Activated effector memory CD4-positive, alpha-beta T cell treated with Interleukin-2 at 50 U/mL for 16 hours (primary cell): ENCODE results near the gene PAQR5.
"Not testable (repeated sequence)": the region's sequence is repeated elsewhere in the genome, so short reads cannot be mapped to it uniquely, and the experiment has no call there.

Source experiments
- DNase-seq: peaks from one replicate; pipeline ENCODE4 v3.0.0-alpha.2; 2020

The PAQR5 gene

DNA sequence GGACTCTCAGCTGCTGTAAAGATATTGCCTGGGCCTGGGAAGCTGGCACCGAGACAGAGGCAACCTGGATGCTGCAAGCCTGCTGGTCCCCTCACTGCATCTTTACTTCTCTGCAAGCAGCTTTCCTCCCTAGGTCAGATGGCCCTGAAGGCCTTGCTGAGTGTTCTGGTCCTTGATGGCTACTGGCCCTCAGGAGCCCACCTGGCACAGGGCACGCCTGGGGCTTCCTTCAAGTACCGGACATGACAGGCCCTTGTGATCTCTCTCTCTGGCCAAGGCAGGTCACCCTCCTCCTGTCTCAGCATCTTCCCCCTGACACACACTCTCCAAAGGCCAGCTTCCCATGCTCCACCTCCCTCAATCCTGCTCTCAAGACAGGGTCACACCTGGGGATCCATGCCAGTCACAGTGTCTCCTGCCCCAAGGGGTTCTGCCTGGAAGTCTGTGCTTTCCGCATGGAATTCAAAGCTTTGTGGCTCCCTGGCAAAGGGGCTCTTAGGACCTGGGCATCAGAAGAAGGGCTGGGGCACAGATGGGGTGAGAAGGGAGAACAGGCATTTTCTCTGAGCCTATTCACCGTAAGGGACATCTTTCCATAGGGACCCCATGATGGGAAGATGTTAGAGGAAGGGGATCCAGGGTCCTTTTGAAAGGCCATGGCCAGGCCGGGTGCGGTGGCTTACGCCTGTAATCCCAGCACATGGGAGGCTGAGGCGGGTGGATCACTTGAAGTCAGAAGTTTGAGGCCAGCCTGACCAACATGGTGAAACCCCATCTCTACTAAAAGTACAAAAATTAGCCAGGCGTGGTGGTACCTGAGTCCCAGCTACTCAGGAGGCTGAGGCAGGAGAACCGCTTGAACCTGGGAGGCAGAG, 4.7 kb upstream of the PAQR5 start:
- DNase-seq = no peak

DNA sequence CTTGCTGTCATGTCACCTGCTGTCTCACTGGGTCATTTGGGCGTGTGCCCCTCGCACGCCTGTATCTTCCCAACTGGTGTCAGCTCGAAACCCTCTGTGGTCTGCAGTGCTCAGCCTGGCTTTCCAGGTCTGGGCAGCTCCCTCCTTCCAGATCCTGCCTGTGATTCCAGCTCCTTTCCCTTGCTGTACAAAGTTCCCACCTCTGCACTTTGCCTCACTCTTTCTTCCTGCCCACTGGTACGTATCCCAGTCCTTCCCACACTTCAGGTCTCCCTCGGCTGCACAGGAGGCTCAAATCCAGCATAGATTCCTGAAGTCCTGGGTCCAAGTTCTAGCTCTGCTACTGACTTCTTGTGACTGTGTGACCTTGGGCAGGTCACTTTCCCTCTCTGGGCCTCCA, 2.1 kb upstream of the PAQR5 start:
- no peak for DNase-seq

DNA sequence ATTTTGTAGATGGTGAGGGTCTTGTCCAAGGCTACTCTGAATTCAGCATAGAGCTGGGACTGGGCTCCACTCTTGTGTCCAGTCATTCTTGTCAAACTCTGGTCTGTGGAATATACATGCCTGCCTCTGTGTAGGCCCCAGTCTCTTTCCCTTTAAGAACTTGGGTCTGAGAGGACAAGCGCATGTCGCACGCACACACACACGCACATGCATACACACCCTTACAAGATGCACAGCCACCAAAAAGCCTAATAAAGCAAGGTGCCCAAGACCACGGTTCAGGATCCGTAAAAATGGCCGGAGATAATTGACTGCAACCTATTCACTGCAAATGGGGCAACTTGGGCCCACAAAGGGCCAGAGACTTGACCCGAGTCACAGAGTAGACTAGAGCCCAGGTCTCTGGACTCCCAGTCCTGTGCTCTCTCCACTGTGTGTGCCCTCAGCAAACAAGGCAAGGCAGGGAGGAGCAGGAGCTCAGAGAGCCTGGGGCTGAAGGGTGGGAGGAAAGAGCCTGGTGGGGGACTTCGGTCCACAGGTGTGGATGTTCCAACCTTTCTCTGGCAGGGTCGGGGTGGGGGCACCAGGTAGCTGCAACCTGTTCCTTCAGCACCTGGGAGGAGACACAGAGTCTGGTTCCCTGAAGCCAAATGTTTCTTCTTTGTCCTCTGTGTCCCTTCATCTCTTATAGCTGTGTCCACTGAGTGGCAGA, 914 bp upstream of the PAQR5 start:
- no peak for DNase-seq

DNA sequence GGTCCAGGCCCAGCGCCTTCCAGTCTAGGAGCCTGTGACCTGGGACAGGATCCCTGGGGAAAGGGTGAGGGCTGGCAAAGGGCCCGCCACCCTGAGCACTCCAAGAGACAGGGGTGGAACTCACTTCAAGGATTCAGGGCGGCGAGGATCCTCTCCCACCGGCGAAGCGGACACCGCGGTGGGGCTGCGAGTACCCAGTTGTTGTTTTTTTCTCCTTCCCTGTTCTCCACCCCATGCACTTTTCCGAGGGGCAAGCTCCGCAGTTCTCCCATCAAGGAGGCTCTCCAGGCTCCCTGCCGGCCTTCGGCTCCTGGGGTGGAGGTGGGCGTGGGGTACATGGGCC, 387 bp upstream of the PAQR5 start:
- no peak for DNase-seq

DNA sequence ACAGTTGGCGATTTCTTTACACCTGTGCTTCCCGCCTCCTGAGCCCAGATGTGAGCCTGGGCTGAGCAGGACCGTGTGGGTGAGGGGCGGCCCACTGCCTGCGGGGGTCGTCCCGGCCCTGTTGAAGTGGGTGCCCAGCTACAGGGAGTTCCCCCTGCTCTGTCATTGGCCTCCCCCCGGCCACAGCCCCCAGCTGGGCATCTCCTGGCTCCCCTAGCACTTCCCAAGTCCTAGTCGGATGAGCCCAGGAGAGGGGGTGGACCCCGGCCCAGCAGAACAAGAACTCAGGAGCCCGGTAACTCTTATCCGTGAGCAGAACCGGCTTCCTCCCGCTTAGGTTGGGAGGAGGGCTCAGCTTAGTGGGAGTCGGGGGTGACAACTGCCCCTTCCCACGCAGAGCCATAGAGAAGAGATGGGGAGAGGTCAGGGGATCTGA, 757 bp downstream of the PAQR5 start:
- no peak for DNase-seq

DNA sequence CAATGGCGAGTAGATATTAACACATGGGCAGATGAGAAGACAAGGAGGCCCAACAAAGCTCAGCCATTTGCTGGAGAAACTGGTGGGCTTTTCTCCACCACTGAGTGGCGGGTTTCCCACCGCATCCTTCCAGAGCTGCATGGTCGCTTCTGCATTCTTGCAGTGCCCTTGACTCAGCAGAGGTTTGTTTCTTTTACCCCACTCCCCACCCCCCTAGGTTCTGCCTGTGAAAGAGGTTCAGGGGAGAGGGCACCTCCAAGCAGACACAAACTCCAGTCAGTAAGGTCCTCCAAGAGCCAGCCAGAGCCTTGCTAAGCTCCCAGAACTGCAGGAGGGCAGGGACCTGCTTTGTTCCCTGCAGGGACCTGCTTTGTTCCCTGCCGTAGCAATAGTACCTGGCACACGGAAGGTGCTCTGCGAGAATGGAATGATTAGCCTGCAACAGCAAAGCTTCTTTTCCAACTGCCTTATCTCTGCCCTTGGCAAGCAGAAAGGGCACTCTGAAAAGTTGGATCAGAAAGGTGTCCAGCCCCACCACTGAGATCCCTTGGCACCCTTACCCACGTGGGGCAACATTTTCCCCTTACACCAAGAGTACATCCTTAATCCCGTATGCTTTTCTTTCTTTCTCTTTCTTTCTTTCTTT, 1.4 kb downstream of the PAQR5 start:
- no peak for DNase-seq

DNA sequence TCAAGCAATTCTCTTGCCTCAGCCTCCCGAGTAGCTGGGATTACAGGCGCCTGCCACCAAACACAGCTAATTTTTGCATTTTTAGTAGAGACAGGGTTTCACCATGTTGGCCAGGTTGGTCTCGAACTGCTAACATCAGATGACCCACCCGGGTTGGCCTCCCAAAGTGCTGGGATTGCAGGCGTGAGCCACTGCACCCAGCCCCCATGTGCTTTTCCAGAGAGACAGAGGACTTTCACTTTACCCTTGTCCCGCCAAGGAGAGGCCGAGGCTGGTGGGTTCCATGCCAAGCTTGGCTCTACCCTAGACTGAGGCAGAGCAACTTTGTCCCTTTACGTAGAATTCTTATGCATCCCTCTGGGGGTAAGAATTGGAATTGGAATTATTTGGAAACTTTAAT, 2.4 kb downstream of the PAQR5 start:
- not testable (repeated sequence) for DNase-seq

DNA sequence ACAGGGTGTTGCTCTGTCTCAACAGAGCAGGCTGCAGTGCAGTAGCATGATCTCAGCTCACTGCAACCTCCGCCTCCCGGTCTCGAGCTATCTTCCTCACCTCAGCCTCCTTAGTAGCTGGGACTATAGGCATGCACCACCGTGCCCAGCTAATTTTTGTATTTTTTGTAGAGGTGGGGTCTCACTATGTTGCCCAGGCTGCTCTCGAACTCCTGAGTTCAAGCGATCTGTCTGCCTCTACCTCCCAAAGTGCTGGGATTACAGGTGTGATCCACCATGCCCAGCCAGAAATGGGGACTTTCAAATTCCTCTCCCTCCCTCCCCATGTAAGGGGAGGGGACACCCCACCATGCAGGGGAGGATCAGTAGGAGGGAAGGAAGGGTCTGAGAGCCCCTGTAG, 3.4 kb downstream of the PAQR5 start:
- not testable (repeated sequence) for DNase-seq

DNA sequence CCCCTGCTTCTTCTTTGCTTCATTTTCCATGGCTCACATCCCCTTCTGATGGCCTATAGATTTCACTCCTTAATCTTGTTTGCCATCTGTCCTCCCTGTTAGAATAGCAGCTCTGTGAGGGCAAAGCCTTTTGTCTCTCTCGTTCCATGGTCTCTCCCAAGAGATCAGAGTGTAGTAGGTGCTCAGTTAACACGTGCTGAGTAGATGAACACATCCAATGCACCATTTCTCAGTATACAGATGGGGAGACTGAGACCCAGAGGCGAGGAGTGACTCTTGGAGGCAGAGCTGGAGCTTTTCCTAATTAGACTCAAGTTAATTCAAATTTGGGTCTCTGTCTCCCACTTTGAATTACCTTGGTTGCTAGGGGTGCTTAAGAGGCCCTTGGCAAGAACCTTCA, 4.2 kb downstream of the PAQR5 start:
- no peak for DNase-seq

DNA sequence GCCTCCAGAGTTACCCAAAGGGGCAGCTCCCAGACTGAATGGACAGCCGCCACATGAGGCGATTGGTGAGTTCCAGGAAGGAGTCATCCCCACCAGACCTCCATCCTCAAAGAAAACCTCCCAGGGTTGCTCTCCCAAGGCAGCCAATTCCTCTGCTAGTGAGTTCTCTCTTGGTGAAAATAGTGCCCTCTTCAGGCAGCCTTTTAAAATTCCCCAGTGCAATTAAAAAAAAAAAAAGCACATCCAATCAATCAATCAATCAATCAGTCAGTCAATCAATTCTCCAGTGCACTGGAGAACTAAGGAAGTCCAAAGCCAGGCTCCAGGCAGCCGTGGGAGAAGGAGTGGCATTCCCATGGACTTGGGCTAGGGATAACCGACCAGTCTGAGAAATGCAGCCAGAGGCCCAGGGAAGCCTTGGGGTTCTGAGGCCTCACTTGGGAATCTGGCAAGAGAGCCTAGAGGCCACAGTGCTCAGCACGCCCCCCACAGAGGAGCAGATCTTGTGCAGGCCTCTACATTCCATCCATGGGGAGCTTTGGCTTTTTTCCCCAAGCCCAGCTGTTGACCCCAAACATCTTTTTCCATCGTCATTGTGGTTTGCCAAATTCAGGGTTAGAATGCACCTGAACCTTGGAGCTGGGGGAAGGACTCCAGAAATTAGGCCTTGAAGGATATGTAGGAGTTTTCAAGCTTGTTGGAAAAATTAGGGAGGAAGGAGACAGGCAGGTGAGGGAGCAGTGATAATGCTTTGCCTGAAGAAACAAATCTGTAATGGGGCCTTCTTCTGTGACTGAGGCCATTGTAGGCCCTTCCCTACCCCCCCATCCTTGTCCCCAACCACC, 4.8 kb downstream of the PAQR5 start:
- DNase-seq = no peak

DNA sequence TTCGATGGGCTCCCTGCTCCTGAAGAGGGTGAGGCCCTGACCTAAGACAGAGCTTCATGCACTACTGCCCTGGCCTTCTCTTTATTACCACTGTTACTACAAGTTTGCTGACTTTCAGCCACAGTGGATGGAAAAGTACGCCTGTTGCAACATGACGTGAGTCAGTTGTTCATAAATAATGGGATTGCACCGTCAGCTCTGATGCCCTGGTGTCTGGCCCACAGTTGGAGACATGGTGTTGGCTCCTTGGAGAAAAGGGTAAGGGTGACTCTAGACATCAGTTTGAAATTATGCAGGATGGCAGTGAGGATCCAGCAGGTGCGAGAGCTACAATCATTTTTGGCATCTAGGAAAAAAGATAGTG, 5.5 kb downstream of the PAQR5 start:
- DNase-seq = no peak

DNA sequence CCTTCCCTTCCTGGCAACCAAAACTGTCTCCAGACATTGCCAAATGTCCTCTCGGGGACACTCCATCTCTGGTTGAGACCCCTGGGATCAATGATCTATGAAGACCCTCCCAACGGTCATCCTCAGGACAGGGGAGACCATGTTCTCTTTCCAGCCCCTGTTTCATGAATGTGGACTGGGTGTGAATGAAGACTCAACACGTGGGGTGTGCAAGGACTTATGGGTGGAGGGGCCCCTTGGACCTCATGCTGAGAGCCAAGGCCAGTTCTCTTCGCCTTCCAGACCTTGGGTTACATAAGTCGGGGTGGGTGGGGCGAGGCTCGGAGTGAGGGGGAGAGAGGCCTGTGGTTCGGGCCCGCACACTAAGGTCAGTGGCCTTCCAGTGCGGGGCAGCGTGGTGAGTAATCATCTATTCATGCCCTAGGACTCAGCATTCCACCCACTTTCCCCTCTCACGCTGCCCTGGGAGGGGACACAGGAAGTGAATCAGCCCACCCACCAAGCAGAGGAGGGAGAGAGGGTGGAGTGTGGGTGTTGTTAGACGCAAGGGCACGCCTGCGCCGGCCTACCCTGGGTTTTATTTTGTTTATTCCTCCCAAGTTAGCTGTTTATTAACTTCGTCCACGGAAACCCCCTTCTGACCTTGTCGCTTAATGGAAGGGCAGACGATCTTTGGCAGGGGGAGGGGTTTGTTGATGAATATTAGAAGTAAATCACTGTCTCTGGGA, 6.7 kb downstream of the PAQR5 start:
- DNase-seq = no peak

DNA sequence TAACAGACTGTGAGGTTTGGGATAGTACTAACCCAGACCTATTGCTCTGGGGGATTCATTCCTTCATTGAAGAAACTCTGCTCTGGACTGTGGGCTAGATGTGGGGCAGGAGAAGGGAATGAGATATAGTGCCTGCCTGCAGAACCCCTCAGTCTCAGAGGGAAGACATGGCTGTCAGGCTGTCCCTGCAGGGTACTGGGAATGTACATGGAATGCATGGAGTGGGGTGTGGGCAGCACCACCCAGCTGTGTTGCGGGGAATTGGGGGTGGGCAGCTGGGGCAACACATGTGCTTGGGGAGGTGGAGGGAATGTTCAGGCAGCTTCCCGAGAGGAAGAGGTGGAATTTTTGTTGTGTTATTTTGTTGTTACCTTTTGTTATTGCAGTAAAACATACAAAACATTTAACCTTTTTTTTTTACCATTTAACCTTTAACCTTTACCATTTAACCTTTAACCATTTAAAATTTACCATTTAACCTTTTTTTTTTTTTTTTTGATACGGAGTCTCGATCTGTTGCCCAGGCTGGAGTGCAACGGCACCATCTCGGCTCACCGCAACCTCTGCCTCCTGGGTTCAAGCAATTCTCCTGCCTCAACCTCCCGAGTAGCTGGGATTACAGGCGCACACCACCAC, 7.3 kb downstream of the PAQR5 start:
- DNase-seq = no peak

DNA sequence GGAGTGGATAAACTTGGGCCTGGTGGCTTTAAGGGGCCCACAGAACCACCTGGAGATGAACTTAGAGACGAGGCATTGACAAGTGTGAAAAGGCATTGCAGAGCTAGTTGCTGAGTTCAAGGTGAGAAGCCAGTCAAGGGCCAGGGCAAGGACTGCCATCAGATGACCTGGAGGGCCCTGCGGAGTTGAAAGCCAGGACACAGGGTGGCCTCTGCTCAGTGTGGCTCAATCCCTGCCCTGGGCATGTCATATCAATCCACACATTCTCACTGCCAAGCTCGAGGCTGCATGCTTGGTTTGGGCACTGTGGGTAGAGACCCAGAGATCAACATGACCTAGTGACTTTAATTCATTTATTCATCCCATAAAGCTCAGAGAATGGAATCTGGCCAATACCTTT, 9.2 kb downstream of the PAQR5 start:
- DNase-seq = no peak

DNA sequence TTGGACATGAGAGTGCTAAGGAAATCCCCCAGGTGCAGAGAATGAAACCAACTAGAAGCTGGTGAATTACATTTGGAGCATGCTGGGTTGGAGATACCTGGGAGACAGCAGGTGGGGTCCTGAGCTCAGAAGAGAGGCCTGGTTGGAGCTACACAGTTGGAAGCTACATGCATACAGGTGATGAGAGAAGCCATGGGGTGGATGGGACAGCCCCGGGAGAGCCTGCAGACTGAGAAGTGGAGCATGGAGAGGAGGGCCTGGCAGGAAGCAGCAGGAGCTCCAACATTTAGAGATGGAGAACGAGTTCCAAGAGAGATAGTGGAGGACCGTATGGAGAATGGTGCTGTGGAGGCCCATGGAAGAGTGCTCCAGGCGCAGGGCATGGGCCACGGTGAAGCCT, 10.2 kb downstream of the PAQR5 start:
- DNase-seq = no peak

DNA sequence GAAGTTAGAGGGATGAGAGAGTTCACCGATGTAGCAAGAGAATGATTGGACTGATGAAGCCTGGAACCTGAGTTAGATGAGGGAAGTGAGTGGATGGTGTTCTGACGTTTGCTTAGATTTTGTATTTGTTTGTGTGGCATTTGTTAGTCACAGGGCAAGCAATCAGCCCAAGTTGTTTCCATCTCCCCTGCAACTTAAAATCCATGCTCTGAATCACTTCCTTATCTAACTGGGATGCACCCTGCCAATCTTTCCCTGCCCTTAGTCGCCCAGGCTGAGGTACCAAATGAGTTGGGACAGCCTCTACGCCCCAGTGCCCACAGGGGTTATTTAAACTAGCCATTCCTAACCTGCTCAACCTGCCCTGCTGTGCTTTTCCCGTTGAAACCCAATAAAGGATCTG, 12.6 kb downstream of the PAQR5 start:
- no peak for DNase-seq

DNA sequence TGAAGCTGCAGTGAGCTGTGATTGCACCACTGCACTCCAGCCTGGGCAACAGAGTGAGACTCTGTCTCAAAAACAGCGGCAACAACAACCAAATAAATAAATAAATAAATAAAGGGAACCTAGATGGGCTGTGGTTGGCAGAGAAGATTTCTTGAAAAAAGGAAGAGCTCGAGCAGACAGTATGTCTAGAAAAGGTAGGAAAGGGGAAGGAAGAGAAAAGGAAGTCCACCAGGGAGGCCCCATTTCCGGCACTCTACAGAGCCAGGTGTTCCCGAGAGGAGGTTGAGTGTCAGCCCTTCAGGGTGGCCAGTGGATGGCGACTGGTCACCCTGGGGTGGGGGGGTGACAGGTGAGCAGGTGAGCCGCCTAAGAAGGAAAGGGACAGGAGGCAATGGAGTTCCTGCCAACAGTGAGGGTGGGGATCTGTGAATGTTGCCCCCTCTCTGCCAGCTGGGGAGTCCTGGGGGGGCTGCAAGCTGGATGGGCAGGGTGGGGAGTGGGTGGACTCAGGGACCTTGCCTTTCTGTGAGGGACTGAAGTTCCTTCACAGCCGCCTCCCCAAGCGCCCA, 14.8 kb downstream of the PAQR5 start:
- DNase-seq = no peak

DNA sequence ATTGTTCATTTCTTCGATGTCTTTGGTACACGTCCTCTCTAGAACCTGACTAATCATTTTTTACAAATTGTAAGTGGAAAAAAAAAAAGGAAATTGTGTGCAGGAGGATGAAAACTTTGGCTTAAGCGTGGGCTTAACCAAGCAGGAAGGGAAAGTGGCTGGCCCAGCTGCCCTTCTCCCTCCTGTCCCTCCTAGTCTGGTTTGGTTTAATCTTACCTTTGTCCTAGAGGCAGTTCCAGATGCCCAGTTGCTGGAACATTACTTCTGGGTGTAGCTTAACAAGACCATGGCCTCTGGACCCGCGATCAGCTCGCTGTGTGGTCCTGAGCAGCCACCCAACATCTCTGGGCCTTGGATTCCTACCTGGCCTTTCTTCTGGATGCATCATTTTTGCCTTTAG, 15.4 kb downstream of the PAQR5 start:
- DNase-seq = no peak

DNA sequence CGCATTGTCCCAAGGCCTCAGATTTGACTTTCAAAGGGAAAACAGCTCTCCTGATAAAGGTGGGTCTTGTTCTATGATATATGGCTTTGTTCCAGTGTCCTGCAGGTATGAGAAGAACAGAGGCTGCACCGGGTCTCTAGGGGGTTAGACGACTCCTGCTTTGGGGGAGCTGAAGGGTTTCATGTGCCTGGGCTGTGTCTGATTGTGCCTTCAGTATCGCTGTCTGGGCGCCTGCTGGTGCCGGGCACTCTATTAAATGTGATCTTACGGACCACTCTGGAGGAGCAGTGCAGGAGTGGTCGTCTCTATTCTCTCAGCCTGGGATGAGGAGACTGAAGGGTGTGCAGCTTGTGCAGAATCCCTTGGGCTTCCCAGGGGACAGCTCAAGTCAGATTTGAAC, 16.0 kb downstream of the PAQR5 start:
- no peak for DNase-seq

DNA sequence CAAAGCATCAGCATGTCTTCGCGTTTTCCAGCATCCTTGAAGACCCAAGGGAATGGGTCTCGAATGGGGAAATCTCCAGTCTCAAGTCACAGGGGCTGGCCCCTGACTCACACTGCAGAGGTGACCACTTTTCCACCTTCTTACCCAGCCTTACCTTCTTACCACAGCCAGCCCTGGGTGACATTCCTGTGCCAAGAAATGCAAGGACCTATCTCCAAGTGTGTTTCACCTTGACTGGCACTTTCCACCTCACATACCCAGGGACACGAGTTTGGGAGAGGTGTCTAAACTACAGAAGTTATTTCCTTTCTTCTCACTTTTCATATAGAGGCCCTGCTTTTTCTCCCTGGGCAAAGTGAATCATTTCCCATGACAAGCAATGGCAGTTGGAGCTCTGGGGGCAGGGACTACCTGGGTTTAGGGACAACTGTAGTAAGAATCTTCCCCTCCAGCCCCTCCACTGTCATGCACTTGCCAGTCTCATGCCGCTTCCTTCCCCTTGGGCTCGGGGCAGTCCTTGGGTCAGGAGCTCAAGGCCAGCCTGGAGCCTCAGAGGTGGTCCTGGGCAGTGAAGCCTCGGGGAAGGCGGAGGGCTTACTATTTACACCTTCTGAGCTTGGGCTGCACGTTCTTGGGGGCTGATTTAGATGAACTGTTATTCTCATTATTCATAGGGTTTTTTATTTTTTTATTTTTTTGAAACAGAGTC, 16.8 kb downstream of the PAQR5 start:
- DNase-seq = no peak

DNA sequence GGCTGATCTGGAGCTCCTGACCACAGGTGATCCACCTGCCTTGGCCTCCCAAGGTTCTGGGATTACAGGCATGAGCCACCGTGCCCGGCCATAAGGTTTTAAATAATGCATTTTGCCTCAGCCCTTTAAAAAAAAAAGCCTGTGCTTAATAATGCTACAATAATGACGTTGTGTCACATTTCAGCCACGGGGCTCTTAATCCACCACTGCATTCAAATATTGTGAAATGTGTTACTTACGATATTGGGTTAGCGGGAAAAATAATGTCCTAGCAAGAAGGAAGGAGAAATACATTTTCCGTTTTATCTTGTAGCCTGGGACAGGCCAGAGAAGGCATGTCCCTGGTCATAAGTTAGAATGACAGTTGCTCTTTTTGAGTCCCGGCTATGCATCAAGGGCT, 17.6 kb downstream of the PAQR5 start:
- no peak for DNase-seq
